ENCODE measurements around the gene INPP5F.

INPP5F gene

DNA sequence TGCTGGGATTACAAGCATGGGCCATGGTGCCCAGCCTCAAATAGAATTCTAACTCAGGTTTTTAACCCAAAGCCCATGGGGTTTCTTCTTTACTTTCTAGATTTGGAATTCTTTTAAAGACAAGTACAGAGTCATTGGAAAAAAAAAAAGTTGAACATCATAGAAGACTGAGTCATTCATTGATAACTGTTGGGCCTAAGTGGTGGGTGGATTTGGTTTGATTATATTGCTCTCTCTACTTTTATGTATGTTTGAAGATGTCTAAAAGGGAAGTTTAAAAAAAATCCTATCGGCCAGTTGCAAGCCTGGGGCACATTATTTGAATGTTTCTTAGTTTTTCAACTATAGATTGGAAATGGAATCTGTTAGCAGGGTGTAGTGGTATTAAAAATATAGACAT lies 49.7 kb downstream of the INPP5F start:
- Histone ChIP-seq H3K27ac (replicated peaks) (no peak overlapping the region), H3K4me3 (replicated peaks; ENCODE audit: insufficient read depth, low read length) (no peak overlapping the region), H3K27me3 (ENCODE audit: insufficient read depth, poor library complexity, severe bottlenecking) (no peaks in the 10 kb centered on the region)
- TF ChIP-seq, protein P1, sequence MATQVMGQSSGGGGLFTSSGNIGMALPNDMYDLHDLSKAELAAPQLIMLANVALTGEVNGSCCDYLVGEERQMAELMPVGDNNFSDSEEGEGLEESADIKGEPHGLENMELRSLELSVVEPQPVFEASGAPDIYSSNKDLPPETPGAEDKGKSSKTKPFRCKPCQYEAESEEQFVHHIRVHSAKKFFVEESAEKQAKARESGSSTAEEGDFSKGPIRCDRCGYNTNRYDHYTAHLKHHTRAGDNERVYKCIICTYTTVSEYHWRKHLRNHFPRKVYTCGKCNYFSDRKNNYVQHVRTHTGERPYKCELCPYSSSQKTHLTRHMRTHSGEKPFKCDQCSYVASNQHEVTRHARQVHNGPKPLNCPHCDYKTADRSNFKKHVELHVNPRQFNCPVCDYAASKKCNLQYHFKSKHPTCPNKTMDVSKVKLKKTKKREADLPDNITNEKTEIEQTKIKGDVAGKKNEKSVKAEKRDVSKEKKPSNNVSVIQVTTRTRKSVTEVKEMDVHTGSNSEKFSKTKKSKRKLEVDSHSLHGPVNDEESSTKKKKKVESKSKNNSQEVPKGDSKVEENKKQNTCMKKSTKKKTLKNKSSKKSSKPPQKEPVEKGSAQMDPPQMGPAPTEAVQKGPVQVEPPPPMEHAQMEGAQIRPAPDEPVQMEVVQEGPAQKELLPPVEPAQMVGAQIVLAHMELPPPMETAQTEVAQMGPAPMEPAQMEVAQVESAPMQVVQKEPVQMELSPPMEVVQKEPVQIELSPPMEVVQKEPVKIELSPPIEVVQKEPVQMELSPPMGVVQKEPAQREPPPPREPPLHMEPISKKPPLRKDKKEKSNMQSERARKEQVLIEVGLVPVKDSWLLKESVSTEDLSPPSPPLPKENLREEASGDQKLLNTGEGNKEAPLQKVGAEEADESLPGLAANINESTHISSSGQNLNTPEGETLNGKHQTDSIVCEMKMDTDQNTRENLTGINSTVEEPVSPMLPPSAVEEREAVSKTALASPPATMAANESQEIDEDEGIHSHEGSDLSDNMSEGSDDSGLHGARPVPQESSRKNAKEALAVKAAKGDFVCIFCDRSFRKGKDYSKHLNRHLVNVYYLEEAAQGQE (IDR thresholded peaks at IDR 0.05; ENCODE audit: insufficient replicate concordance, low read depth), result no peak
- DNase-seq (ENCODE audit: low read depth in 1 of 2, low spot score in 1 of 2), result no peak

DNA sequence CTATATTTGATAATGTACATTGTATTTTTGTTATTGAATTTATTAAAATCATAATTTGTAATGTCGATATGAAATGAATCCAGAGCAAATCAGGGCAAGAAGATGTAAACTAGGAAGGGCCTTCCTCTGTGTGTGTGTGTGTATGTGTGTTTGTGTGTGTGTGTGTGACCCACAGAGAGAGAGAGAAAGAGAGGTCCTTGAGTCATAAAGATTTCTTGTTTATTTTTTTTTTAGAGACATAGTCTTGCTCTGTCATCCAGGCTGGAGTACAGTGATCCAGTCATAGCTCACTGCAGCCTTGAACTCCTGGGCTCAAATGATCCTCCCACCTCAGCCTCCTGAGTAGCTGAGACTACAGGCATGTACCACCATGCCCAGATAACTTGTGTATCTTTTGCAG lies 50.7 kb downstream of the INPP5F start:
- no peak for DNase-seq (ENCODE audit: low read depth in 1 of 2, low spot score in 1 of 2)
- H3K4me3 ChIP-seq (replicated peaks; ENCODE audit: insufficient read depth, low read length), result no peak overlapping the region
- no peak overlapping the region for H3K27ac ChIP-seq (replicated peaks)
- H3K27me3 ChIP-seq (ENCODE audit: insufficient read depth, poor library complexity, severe bottlenecking), result no peaks in the 10 kb centered on the region
- TF ChIP-seq, protein P1 (IDR thresholded peaks at IDR 0.05; ENCODE audit: insufficient replicate concordance, low read depth), result no peak
- TF ChIP-seq GABPA (IDR thresholded peaks at IDR 0.05; ENCODE audit: low read depth) (no peak), SPI1 (IDR thresholded peaks at IDR 0.05; ENCODE audit: borderline replicate concordance, low read depth) (no peak)

DNA sequence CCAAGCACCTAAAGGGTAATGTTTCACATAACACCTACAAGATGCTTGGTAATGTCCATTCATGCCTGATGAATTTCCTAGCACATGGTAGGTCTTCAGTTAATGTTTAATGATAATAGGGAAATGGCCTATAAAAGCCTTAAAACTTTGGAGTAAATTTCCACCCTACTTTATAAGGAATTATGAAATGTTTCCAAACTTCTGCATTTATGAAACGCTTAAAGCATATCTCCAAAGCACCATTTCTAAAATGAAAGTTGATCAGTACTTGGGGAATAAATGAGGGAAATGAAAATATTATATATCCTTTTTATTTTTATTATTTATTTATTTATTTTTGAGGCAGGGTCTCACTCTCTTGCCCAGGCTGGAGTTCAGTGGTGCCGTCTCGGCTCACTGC lies 51.8 kb downstream of the INPP5F start:
- TF ChIP-seq SPI1 (IDR thresholded peaks at IDR 0.05; ENCODE audit: borderline replicate concordance, low read depth) (no peak), POLR2AphosphoS5 (IDR thresholded peaks at IDR 0.05; ENCODE audit: low read depth) (no peak), GABPA (IDR thresholded peaks at IDR 0.05; ENCODE audit: low read depth) (no peak)
- TF ChIP-seq, protein P2, sequence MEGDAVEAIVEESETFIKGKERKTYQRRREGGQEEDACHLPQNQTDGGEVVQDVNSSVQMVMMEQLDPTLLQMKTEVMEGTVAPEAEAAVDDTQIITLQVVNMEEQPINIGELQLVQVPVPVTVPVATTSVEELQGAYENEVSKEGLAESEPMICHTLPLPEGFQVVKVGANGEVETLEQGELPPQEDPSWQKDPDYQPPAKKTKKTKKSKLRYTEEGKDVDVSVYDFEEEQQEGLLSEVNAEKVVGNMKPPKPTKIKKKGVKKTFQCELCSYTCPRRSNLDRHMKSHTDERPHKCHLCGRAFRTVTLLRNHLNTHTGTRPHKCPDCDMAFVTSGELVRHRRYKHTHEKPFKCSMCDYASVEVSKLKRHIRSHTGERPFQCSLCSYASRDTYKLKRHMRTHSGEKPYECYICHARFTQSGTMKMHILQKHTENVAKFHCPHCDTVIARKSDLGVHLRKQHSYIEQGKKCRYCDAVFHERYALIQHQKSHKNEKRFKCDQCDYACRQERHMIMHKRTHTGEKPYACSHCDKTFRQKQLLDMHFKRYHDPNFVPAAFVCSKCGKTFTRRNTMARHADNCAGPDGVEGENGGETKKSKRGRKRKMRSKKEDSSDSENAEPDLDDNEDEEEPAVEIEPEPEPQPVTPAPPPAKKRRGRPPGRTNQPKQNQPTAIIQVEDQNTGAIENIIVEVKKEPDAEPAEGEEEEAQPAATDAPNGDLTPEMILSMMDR (IDR thresholded peaks at IDR 0.05; ENCODE audit: insufficient read depth, low read length), result no peak
- TF ChIP-seq, protein P1 (IDR thresholded peaks at IDR 0.05; ENCODE audit: insufficient replicate concordance, low read depth), result no peak
- Histone ChIP-seq H3K4me3 (replicated peaks; ENCODE audit: insufficient read depth, low read length) (no peak overlapping the region), H3K27me3 (ENCODE audit: insufficient read depth, poor library complexity, severe bottlenecking) (no peaks in the 10 kb centered on the region), H3K27ac (replicated peaks) (peak overlapping the region; percentile 42)
- DNase-seq (ENCODE audit: low read depth in 1 of 2, low spot score in 1 of 2), result no peak

DNA sequence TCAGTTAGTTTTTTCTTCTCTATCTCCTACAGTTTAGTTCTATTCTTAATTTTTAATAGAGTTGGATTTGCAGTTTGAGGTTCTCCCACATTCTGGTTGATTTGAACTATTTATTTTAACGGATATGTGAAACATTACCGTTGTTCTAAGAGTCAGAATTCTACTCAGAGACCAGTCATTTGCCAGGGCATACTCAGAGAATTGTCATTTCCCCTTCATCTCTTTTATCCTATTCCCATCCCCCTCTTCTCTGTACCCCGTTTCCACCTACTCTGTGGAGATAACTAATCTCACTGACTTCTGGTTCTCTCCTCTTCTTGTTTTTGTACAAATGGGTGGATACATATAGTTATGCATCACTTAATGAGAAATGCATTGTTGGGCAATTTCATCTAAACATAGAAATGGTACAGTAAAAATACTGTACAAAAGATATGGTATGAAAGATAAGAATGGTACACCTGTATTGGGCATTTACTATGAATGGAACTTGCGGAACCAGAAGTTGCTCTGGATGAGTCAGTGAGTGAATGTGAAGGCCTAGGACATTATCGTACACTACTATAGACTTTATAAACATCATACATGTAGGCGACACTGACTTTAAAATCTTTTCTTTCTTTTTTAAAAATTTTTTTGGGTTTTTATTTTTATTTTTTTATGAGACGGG lies 53.1 kb downstream of the INPP5F start:
- no peak for DNase-seq (ENCODE audit: low read depth in 1 of 2, low spot score in 1 of 2)
- Histone ChIP-seq H3K27ac (replicated peaks) (no peak overlapping the region), H3K27me3 (ENCODE audit: insufficient read depth, poor library complexity, severe bottlenecking) (no peaks in the 10 kb centered on the region), H3K4me3 (replicated peaks; ENCODE audit: insufficient read depth, low read length) (no peak overlapping the region)
- TF ChIP-seq SPI1 (IDR thresholded peaks at IDR 0.05; ENCODE audit: borderline replicate concordance, low read depth) (no peak), POLR2AphosphoS5 (IDR thresholded peaks at IDR 0.05; ENCODE audit: low read depth) (no peak), GABPA (IDR thresholded peaks at IDR 0.05; ENCODE audit: low read depth) (no peak)
- TF ChIP-seq, protein P1 (IDR thresholded peaks at IDR 0.05; ENCODE audit: insufficient replicate concordance, low read depth), result no peak
- TF ChIP-seq, protein P2 (IDR thresholded peaks at IDR 0.05; ENCODE audit: insufficient read depth, low read length), result no peak

All from HL-60 (cell line).